Putamen (tissue), 1 donor: ENCODE measurements around the gene PSMA3.

Experiments
- DNase-seq: peaks from one replicate; pipeline ENCODE4 v3.0.0-alpha.2; 2016; ENCODE audit warnings: low spot score

Gene PSMA3

DNA sequence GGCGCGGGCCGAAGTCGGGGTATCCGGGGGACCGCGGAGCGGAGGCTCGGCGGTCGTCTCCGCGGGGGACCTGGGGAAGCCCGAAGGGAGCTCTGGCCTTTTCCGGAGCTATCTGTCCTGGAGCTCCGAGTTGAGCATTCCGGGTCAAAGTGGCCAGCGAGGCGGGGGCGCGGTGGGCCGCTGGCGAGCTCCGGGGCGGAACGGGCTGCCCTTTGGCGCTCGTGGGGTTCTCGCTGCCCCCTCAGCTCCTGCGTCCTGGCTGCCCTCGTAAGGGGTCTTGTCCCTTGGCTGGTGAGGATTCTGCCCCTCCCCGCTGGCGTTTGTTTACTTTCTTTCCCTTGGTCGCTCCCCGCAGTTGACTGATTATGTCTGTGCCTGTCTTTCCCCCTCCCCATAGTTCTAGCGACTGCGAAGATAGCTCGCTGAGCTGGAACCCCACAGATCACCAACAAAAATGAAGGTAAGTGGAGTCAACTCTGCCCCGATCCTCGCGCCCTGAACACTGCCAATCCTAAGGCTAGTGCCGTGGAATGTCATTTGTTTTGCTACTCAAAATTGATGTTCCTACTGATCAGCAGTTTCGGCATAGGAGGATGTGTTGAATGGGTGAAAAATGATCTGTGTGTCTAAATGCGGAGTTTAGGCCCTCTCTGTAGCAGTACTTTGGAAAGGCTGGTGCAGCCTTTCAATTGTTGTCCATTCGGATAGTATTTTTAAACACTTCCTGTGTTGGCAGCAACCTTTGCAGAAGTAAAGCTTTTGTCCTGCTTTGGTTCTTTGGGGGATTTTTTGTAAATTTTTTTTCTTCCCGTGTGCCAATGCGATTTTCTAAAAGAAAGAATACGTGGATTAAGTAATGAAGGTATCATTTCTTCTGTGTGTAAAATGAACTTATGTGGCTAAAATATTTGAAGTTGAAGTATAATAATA is 55.0 kb downstream of the PSMA3 start:
- peak; percentile 15 for DNase-seq

DNA sequence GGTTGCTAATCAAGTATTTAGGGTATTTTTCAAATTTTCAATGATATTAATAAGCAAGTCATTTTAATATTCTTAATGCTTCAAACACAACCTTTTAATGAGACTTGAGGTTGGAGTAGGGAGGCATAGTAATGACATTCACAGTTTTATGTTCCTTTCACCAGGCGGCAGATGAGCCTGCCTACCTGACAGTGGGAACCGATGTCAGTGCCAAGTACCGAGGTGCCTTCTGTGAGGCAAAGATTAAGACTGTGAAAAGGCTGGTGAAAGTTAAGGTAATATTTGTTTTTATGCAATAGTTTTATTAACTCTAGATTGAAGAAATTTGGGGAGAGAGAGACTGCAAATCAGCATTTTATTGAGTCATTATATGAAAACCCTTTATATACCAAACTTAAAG is 56.8 kb downstream of the PSMA3 start:
- DNase-seq = no peak

DNA sequence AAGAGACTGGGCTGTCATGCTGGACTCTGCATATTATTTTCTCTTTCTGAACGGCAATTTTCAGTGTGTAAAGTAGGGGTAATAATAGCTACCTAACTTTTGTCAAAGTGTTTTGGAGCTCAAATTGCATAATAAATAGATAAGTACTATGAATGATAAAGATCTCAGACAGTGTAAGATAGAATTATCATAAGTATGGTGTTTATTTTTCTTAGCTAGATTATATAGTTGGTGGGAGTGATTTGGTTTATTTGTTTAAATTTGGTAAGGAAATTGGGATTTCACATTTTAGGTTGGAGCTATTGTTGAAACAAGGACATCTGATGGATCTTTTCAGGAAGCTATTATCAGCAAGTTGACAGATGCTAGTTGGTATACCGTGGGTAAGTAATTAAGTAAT is 61.1 kb downstream of the PSMA3 start:
- DNase-seq = no peak

DNA sequence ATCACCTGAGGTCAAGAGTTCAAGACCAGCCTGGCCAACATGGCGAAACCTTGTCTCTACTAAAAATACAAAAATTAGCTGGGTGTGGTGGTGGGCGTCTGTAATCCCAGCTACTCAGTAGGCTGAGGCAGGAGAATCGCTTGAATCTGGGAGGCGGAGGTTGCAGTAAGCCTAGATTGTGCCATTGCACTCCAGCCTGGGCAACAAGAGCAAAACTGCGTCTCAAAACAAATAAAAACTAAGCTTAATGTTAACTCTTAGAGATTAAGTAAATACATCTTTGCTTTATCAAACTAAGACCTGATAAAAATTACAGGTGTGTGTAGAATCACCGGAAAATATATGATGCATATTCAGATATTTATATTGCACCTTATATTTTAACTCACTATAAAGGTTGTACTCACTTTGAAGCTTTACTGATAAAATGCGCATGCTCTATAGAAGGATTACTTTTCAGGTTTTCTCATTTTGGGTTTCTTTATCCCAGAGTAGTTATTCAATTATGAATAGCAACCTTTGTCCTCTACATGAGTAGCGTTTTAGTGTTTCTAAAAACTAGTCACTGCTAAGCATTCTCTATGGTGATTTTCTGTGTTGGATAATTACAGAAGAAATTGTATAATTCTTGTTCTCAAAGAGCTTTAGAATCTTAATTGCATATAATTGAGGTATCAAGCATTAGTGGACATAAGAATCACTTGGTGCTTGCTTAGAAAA is 63.1 kb downstream of the PSMA3 start:
- DNase-seq = no peak

DNA sequence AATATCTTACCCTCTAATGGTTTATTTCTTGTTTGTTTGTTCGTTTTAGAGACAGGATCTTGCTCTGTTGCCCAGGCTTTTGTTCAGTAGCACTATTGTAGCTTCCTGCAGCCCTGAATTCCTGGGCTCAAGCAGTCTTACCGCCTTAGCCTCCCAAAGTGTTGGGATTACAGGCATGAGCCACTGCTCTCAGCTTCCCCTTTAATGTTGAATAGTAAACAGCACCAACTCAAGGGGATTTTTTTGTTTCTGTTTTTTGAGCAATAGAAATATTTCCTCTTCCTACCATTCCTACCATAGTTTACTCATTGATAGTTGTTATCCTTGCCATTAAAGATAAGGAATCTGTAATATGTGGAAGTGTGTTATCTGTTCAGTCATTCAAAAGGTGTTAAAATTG is 64.4 kb downstream of the PSMA3 start:
- DNase-seq = no peak

DNA sequence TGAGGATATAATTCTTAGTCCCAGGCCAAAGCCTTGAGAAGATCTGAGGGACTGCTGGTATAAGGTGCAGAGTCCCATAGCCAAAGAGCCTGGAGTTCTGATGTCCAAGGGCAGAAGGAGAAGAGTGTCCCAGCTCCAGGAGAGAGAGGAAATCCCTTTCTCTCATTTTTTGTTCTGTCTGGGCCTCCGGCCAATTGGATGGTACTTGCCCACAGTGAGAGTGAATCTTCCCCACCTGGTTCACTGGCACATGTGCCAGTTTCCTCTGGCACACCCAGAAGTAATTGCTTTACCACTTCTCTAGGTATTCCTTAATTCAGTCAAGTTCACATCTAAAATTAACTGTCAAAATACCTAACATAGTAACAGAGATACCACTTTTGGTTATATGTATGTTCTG is 69.1 kb downstream of the PSMA3 start:
- DNase-seq = no peak

DNA sequence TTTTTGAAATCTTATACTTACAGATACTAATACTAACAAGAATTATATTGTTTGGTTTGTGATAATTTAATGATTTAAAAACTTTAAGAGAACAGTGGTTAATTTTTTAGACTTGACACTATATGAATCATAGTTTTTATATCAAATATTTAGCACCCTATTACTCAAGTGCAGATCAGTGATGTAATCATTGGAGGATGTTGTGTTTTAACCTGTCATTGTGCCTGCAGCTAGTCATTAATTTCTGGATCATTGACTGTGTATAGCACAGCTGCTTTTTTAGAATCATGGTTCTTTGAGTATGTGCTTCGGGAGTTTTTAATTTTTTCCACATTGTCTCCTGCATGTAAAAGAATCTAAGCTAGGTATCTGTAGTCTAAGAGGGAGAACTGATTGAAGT is 71.0 kb downstream of the PSMA3 start:
- DNase-seq = no peak
